Ectodermal cell (in vitro differentiated cells): Measurements from ENCODE around the gene FOXD4L6.
"Not testable (repeated sequence)": the region's sequence is repeated elsewhere in the genome, so short reads cannot be mapped to it uniquely, and the experiment has no call there.

Source experiments
- H3K27ac ChIP-seq: 2 replicates; pipeline ENCODE4 v1.7.0; 2013; ENCODE audit warnings: mild to moderate bottlenecking, low read depth, low read length; ENCODE audit not compliant: insufficient read depth, poor library complexity, severe bottlenecking
- H3K27me3 ChIP-seq: 2 replicates; pipeline ENCODE4 v1.7.0; 2013; ENCODE audit warnings: mild to moderate bottlenecking, low read length; ENCODE audit not compliant: insufficient read depth, control insufficient read depth, poor library complexity, severe bottlenecking
- H3K36me3 ChIP-seq: one replicate; pipeline ENCODE4 v1.7.0; 2013; ENCODE audit warnings: low read length; ENCODE audit not compliant: control insufficient read depth, insufficient read depth
- H3K4me1 ChIP-seq: one replicate; pipeline ENCODE4 v1.7.0; 2013; ENCODE audit warnings: low read length; ENCODE audit not compliant: control insufficient read depth, insufficient read depth
- H3K4me3 ChIP-seq: 2 replicates; pipeline ENCODE4 v1.7.0; 2013; ENCODE audit warnings: low read depth, low read length, control low read depth; ENCODE audit not compliant: insufficient read depth
- H3K9me3 ChIP-seq: 2 replicates; pipeline ENCODE4 v1.7.0; 2013; ENCODE audit warnings: mild to moderate bottlenecking, low read length, moderate library complexity; ENCODE audit not compliant: control insufficient read depth
- WGBS, 2 experiments: methylation state at CpG; one replicate each; pipeline ENCODE4 v1.1.7; 2013; ENCODE audit warnings: missing lambda C conversion rate in 2 of 2; 5-methylcytosine and 5-hydroxymethylcytosine counted together

The FOXD4L6 gene

DNA sequence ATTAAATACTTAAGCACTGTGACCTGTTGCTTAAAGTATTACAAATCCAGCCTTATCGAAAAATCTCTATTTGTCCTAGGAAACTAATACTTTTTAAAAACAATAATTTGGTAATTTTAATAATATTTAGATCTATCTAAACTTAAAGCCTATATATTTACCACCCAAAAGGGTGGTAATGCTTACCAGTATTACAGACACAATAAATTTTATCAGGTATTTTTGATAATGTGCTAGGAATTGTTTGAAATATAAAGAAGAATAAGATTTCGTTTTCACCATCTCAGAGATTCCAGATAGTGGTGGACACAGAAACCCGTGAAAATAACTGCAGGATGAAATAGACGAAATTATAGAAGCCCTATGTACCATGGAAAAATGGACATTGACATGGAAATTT, 7.8 kb downstream of the FOXD4L6 start:
- not testable (repeated sequence) for H3K27ac ChIP-seq, H3K4me3 ChIP-seq, H3K4me1 ChIP-seq, H3K9me3 ChIP-seq, H3K36me3 ChIP-seq
- peaks cover 24% of the 10 kb centered on the region for H3K27me3 ChIP-seq
- WGBS, 2 experiments = no CpG with 5 or more reads among the region's 4 CpGs

DNA sequence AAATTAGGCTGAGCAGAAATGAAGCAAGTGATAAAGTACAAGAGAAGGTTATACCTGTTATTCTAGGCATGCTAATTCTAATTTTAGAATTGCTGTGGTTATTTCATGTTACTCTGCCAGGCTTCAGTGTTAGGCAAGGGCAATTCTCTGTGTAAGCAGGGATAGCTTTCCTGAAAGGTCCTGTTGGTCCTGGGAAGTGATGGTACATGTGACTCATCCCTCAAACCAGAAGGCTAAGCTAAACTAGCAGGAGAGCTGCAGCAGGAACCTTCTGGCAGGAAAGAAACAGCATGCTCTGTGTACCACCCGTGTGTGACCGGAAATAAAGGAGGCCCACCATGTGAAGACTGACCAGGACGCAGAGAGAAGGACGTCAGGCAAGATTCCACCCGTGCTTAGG, 8.8 kb downstream of the FOXD4L6 start:
- H3K27ac ChIP-seq, H3K4me3 ChIP-seq, H3K4me1 ChIP-seq, H3K9me3 ChIP-seq, H3K36me3 ChIP-seq: not testable (repeated sequence)
- peaks cover 21% of the 10 kb centered on the region for H3K27me3 ChIP-seq
- no CpG with 5 or more reads among the region's 5 CpGs for WGBS, 2 experiments

DNA sequence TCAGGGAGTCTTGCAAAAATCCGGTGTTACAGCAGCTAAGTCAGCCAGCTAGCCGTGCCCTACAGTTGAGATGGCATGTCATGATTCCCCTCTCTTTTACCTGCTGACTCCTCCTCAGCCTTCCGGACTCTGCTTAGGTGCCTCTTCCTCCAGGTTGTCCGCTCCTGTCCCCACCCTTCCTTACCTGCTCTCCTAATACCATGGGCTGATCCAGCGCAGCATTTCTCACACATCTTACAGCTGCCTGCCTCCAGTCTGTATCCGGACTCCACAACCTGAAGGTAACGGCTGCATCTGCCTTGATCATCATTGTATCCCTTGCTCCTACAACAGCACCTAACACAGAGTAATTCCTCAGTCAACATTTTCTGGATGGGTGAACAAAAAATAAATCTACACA, 9.2 kb downstream of the FOXD4L6 start:
- 50 to 59% methylated on average over 5 of the region's 7 CpGs for WGBS, 2 experiments
- H3K36me3 ChIP-seq = not testable (repeated sequence)

DNA sequence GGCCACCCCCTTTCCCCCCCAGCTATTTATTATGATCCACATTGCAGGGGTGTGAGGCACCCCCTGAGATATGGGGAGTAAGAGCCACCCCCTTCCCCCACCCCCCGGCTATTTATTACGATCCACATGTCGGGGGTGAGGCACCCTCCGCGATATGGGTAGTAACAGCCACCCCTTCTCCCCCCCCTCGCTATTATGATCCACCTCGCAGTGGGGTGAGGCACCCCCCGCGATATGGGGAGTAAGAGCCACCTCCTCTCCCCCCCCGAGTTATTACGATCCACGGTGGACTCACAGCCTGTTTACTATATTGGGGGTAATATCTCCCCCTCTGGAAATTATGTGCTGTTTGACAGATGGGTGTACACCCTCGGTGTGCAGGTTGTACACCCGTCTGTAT, 15.1 kb downstream of the FOXD4L6 start:
- not testable (repeated sequence) for H3K4me1 ChIP-seq, H3K27ac ChIP-seq, H3K9me3 ChIP-seq, H3K4me3 ChIP-seq, H3K36me3 ChIP-seq
- peaks cover 16% of the 10 kb centered on the region for H3K27me3 ChIP-seq
- no CpG with 5 or more reads among the region's 14 CpGs for WGBS, 2 experiments

More for the DNA sequence above, 9.2 kb downstream of the FOXD4L6 start:
- not testable (repeated sequence) for H3K27ac ChIP-seq, H3K4me1 ChIP-seq, H3K4me3 ChIP-seq, H3K9me3 ChIP-seq
- peaks cover 19% of the 10 kb centered on the region for H3K27me3 ChIP-seq

DNA sequence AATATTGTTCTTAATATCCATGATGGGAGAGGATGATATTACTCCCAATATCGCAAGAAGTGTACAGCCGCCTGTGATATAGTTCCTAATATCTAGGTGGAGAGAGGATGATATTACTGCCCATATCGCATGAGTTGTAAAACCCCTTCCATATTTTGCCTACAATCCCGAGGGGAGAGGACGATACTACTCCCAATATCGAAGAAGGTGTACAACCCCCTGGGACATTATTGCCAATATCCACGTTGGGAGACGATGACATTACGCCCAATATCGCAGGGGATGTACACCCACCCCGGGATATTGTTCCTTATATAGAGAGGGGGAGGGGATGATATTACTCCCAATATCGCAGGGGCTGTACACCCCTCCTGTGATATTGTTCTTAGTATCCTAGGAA, 17.1 kb downstream of the FOXD4L6 start:
- not testable (repeated sequence) for H3K36me3 ChIP-seq, H3K27ac ChIP-seq, H3K9me3 ChIP-seq, H3K4me3 ChIP-seq, H3K4me1 ChIP-seq
- WGBS, 2 experiments = 85 to 87% methylated on average over 10 of the region's 12 CpGs
- H3K27me3 ChIP-seq = peaks cover 26% of the 10 kb centered on the region

DNA sequence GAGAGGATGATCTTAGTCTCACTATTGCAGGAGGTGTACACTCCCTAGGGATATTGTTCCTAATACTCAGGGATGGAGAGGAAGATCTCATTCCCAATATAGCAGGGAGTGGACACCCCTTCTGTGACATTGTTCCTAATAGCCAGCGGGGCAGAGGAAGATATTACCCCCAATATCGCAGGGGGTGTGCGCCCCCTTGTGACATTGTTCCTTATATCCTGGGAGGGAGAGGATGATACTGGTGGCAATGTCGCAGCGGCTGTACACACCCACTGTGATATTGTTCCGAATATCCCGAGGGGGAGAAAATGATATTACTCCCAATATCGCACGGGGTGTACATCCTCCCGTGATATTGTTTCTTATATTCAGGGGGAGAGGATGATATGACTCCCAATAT, 17.6 kb downstream of the FOXD4L6 start:
- H3K27ac ChIP-seq, H3K4me3 ChIP-seq, H3K4me1 ChIP-seq, H3K9me3 ChIP-seq, H3K36me3 ChIP-seq: not testable (repeated sequence)
- WGBS, 2 experiments = 46 to 48% methylated on average over 5 of the region's 10 CpGs
- H3K27me3 ChIP-seq = peaks cover 27% of the 10 kb centered on the region

DNA sequence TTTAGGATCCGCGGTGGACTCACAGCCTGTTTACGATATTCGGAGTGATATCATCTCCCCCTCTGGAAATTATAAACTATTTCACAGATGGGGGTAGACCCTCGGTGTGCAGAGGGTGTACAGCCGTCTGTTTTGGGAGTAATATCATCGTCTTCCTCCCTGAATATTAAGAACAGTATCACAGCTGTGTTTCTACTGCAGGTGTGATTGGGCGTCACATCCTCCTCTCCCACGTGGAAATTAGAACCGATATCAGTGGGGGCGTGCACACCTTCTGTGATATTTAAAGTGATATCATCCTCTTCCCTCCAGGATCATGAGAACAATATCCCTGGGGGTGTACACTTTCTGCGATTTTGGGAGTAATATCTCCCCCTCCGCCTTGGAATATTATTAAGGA, 19.2 kb downstream of the FOXD4L6 start:
- H3K36me3 ChIP-seq, H3K4me1 ChIP-seq, H3K27ac ChIP-seq, H3K4me3 ChIP-seq, H3K9me3 ChIP-seq: not testable (repeated sequence)
- WGBS, 2 experiments = 39 to 48% methylated on average over 4 of the region's 13 CpGs
- H3K27me3 ChIP-seq = peaks cover 31% of the 10 kb centered on the region

DNA sequence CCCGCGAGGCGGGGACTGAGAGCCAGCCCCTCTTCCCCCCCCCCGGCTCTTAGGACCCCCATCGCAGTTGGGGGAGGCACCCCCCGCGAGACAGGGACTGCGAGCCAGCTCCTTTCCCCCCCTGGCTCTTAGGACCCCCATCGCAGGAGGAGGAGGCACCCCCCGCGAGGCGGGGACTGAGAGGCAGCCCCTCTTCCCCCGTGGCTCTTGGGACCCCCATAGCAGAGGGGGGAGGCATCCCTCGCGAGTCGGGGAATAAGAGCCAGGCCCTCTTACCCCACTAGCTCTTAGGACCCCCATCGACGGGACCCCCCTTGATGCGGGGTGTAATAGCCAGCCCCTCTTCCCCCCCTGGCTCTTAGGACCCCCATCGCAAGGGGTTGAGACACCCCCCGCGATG, 19.7 kb downstream of the FOXD4L6 start:
- not testable (repeated sequence) for H3K9me3 ChIP-seq
- H3K27me3 ChIP-seq = peaks cover 31% of the 10 kb centered on the region
- 19% methylated on average over 4 of the region's 22 CpGs; no CpG with 5 or more reads in 1 of the 2 experiments for WGBS, 2 experiments

DNA sequence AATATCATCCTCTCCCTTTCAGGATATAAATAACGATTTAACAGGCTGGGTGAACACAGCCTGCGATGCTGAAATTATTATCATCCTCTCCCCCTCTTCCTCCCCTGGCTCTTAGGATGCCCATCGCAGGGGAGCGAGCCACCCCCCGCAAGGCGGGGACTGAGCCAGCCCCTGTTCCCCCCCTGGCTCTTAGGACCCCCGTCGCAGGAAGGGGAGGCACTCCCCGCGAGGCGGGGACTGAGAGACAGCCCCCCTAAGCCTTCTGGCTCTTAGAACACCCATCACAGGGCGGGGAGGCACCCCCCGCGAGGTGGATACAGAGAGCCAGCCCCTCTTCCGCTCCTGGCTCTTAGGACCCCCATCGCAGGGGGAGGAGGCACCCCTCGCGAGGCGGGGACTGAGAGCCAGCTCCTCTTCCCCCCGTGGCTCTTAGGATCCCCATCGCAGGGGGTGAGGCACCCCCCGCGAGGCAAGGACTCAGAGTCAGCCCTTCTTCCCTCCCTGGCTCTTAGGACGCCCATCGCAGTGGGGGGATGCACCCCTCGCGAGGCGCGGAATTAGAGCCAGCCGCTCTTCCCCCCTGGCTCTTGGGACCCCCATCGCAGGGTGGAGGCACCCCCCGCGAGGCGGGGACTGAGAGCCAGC, 21.9 kb downstream of the FOXD4L6 start:
- H3K4me1 ChIP-seq, H3K9me3 ChIP-seq, H3K36me3 ChIP-seq, H3K27ac ChIP-seq: not testable (repeated sequence)
- Histone ChIP-seq H3K27me3 (peaks cover 31% of the 10 kb centered on the region), H3K4me3 (peak overlapping the region; percentile 27)
- 32 to 38% methylated on average over 10 to 19 of the region's 34 CpGs for WGBS, 2 experiments

More for the DNA sequence above, 19.7 kb downstream of the FOXD4L6 start:
- not testable (repeated sequence) for H3K36me3 ChIP-seq, H3K4me3 ChIP-seq, H3K4me1 ChIP-seq, H3K27ac ChIP-seq

DNA sequence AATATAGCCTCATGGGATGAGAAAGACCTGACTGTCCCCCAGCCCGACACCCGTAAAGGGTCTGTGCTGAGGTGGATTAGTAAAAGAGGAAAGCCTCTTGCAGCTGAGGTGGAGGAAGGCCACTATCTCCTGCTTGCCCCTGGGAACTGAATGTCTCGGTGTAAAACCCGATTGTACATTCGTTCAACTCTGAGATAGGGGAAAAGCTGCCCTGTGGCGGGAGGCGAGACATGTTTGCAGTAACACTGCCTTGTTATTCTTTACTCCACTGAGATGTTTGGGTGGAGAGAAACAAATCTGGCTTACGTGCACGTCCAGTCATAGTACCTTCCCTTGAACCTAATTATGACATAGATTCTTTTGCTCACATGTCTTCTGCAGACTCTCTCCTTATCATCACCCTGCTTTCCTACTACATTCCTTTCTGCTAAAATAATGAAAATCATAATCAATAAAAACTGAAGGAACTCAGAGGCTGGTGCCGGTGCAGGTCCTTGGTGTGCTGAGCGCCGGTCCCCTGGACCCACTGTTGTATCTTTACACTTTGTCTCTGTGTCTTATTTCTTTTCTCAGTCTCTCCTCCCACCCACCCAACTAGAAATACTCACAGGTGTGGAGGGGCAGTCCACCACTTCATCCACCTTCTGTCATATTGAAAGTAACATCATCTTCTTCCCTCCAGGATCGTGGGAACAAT, 22.8 kb downstream of the FOXD4L6 start:
- H3K9me3 ChIP-seq, H3K27ac ChIP-seq, H3K4me1 ChIP-seq, H3K4me3 ChIP-seq, H3K36me3 ChIP-seq: not testable (repeated sequence)
- WGBS, 2 experiments = 66 to 79% methylated on average over 6 of the region's 13 CpGs
- peaks cover 23% of the 10 kb centered on the region for H3K27me3 ChIP-seq
